ENCODE results near the gene SMC4. TPM values are rescaled to one million over a fixed set of nuclear protein-coding genes. Genes with fewer than 3 reads are reported as not detected.

Gene SMC4
- total RNA-seq, 4 donors from 2014 or later, result 11.8 to 119 (median 72.4) TPM

DNA sequence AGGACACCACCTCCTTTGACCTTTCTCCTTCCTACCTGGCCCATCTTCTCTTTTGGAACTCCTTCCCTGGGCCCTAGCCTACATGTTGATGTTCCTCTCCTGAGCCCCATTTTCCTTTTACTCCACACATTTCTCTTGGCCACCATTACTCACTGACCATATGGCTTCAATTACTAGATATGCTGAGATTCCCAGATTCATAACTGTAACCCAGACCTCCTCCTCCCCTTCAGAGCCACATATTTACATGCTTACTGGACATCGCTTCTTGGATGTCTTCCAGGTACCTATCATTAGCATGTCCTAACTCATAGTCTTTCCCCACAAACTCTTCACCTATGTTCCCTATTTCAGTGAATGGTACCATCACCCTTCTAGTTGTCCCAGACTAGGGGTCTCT is 74.5 kb downstream of the SMC4 start:
- H3K9me3 ChIP-seq, result no peaks in the 10 kb centered on the region
- TF ChIP-seq, protein P1, sequence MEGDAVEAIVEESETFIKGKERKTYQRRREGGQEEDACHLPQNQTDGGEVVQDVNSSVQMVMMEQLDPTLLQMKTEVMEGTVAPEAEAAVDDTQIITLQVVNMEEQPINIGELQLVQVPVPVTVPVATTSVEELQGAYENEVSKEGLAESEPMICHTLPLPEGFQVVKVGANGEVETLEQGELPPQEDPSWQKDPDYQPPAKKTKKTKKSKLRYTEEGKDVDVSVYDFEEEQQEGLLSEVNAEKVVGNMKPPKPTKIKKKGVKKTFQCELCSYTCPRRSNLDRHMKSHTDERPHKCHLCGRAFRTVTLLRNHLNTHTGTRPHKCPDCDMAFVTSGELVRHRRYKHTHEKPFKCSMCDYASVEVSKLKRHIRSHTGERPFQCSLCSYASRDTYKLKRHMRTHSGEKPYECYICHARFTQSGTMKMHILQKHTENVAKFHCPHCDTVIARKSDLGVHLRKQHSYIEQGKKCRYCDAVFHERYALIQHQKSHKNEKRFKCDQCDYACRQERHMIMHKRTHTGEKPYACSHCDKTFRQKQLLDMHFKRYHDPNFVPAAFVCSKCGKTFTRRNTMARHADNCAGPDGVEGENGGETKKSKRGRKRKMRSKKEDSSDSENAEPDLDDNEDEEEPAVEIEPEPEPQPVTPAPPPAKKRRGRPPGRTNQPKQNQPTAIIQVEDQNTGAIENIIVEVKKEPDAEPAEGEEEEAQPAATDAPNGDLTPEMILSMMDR (IDR thresholded peaks at IDR 0.05), result no peak
- TF ChIP-seq POLR2A (IDR thresholded peaks at IDR 0.05), result no peak
- no peaks in the 10 kb centered on the region for H3K36me3 ChIP-seq
- no peak overlapping the region for H3K4me3 ChIP-seq
- H3K27me3 ChIP-seq, result no peaks in the 10 kb centered on the region
- H3K27ac ChIP-seq, result no peak overlapping the region
- intact Hi-C loops (cut with DNase I; ENCODE audit: low total_unique reads), result no loop called here
- H3K4me1 ChIP-seq, result no peaks in the 10 kb centered on the region
- DNase-seq, result no peak

DNA sequence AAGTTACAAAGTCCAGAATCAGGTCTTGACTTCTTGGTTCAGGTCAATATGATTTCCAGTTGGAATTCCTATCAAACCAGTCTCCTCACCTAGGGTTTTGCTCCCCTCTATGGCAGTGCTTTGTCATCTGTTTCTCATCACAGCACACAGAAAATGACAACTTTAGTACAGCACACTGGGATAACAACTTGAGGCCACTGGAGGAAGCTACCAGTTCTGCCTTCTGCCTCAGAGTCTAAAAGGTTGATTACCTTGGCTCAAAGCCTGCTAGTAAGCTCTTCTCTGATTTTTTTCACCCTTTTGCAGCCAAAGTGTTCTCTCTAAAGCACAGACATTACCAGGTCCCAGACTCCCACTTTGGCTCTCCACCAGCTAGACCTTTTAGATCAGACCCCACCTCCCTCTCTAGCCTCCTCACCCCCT is 75.0 kb downstream of the SMC4 start:
- Histone ChIP-seq H3K27me3 (no peaks in the 10 kb centered on the region), H3K9me3 (no peaks in the 10 kb centered on the region), H3K27ac (no peak overlapping the region), H3K4me1 (no peaks in the 10 kb centered on the region), H3K4me3 (no peak overlapping the region), H3K36me3 (no peaks in the 10 kb centered on the region)
- no peak for DNase-seq
- intact Hi-C loops (cut with DNase I; ENCODE audit: low total_unique reads), result no loop called here
- TF ChIP-seq, protein P1 (IDR thresholded peaks at IDR 0.05), result no peak
- no peak for TF ChIP-seq POLR2A (IDR thresholded peaks at IDR 0.05)

DNA sequence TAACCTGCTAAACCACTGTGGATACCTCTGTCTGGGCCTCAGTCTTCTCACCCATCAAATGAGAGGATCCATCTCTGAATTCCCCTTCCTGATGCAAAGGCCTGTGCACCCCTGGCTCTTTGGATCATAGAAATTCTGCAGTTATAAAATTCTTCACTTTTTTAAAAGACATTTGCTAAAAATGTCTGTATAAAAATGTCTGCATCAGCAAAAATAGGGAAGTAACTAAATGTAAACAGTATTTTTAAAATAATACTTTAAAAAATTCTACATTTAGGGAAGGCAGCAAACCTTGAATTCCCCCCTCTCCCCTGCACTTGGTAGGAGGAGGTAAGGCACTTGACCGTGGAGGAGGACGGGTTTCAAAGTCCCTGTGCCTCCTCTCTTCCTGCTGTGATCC is 75.7 kb downstream of the SMC4 start:
- no peaks in the 10 kb centered on the region for H3K36me3 ChIP-seq
- intact Hi-C loops (cut with DNase I; ENCODE audit: low total_unique reads), result no loop called here
- DNase-seq, result no peak
- no peak overlapping the region for H3K4me3 ChIP-seq
- H3K27me3 ChIP-seq, result no peaks in the 10 kb centered on the region
- TF ChIP-seq POLR2A (IDR thresholded peaks at IDR 0.05), result no peak
- TF ChIP-seq, protein P1 (IDR thresholded peaks at IDR 0.05), result no peak
- H3K9me3 ChIP-seq, result no peaks in the 10 kb centered on the region
- H3K4me1 ChIP-seq, result no peaks in the 10 kb centered on the region
- H3K27ac ChIP-seq, result no peak overlapping the region

DNA sequence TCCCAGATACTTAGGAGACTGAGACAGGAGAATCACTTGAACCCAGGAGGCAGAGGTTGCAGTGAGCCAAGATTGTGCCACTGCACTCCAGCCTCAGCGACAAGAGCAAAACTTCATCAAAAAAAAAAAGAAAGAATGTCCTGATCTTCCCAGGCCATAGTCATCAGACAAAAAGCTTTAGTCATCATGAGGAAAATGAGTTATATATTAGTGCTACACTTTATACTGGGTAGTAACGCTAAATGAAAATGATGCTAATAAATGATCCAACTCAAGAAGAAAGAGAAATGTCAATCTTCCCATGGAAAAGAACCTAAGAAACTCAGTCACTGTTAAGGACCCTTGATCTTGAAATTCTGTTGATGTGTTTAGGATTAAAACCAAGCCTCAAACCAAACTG is 76.4 kb downstream of the SMC4 start:
- TF ChIP-seq POLR2A (IDR thresholded peaks at IDR 0.05), result no peak
- TF ChIP-seq, protein P1 (IDR thresholded peaks at IDR 0.05), result no peak
- intact Hi-C loops (cut with DNase I; ENCODE audit: low total_unique reads), result no loop called here
- Histone ChIP-seq H3K36me3 (no peaks in the 10 kb centered on the region), H3K27ac (no peak overlapping the region), H3K4me1 (no peaks in the 10 kb centered on the region), H3K4me3 (no peak overlapping the region), H3K27me3 (no peaks in the 10 kb centered on the region), H3K9me3 (no peaks in the 10 kb centered on the region)
- DNase-seq, result no peak

- H3K4me1 ChIP-seq, result no peaks in the 10 kb centered on the region
- DNase-seq, result no peak
- no peak for TF ChIP-seq POLR2A (IDR thresholded peaks at IDR 0.05)
- TF ChIP-seq, protein P1 (IDR thresholded peaks at IDR 0.05), result no peak
- no peaks in the 10 kb centered on the region for H3K27me3 ChIP-seq
- H3K9me3 ChIP-seq, result no peaks in the 10 kb centered on the region
- H3K36me3 ChIP-seq, result no peaks in the 10 kb centered on the region
- intact Hi-C loops (cut with DNase I; ENCODE audit: low total_unique reads), result no loop called here
- H3K4me3 ChIP-seq, result no peak overlapping the region
- H3K27ac ChIP-seq, result no peak overlapping the region
Observed at GRCh38 chr3:160477750-160478149, 78.3 kb downstream of the SMC4 start.
